HEK293T (cell line): ENCODE measurements around the gene HS1BP3.

Experiments
- CTCF ChIA-PET: fragments of 350-600 bp; formaldehyde crosslinking; extraction: SDS; loops from one replicate; lab custom pipeline; 2021; ENCODE audit warnings: antibody characterized with exemption, inconsistent platforms; lab: Yijun Ruan, JAX
- POLR2A ChIA-PET: fragments of 350-600 bp; formaldehyde crosslinking; extraction: SDS; loops from one replicate; lab custom pipeline; 2020; ENCODE audit warnings: antibody characterized with exemption, inconsistent platforms; lab: Yijun Ruan, JAX
- DNase-seq: peaks from one replicate; pipeline ENCODE4 v3.0.0; 2012; ENCODE audit warnings: mixed read lengths; ENCODE audit errors: extremely low spot score
- ARNT ChIP-seq: fragments of 450-650 bp; IDR thresholded peaks from 2 replicates; pipeline ENCODE4 v1.6.1; 2017; ENCODE audit warnings: mild to moderate bottlenecking
- BHLHE40 ChIP-seq: fragments of 450-650 bp; IDR thresholded peaks from 2 replicates; pipeline ENCODE4 v1.6.1; 2016; ENCODE audit warnings: mild to moderate bottlenecking, moderate library complexity, borderline replicate concordance
- CTBP1 ChIP-seq: fragments of 450-650 bp; IDR thresholded peaks from 2 replicates; pipeline ENCODE4 v1.6.1; 2016; ENCODE audit warnings: borderline replicate concordance
- ELF4 ChIP-seq: fragments of 450-650 bp; IDR thresholded peaks from 2 replicates; pipeline ENCODE4 v1.6.1; 2017; ENCODE audit warnings: antibody characterized with exemption
- FOXA1 ChIP-seq: fragments of 450-650 bp; IDR thresholded peaks from 2 replicates; pipeline ENCODE4 v1.6.1; 2016; ENCODE audit warnings: mild to moderate bottlenecking
- FOXK2 ChIP-seq: fragments of 450-650 bp; IDR thresholded peaks from 2 replicates; pipeline ENCODE4 v1.6.1; 2016; ENCODE audit warnings: mild to moderate bottlenecking
- FOXM1 ChIP-seq: fragments of 450-650 bp; IDR thresholded peaks from 2 replicates; pipeline ENCODE4 v1.6.1; 2017; ENCODE audit warnings: mild to moderate bottlenecking, borderline replicate concordance
- HDGF ChIP-seq: fragments of 450-650 bp; IDR thresholded peaks from 2 replicates; pipeline ENCODE4 v1.6.1; 2017; ENCODE audit warnings: antibody characterized with exemption, borderline replicate concordance
- L3MBTL2 ChIP-seq: fragments of 450-650 bp; conservative IDR thresholded peaks from 2 replicates; pipeline ENCODE4 v1.6.1; 2016; ENCODE audit warnings: mild to moderate bottlenecking
- LEF1 ChIP-seq: fragments of 450-650 bp; IDR thresholded peaks from 2 replicates; pipeline ENCODE4 v1.6.1; 2017; ENCODE audit warnings: mild to moderate bottlenecking, borderline replicate concordance
- NFRKB ChIP-seq: fragments of 450-650 bp; IDR thresholded peaks from 2 replicates; pipeline ENCODE4 v1.6.1; 2016; ENCODE audit warnings: mild to moderate bottlenecking, moderate library complexity
- SP1 ChIP-seq: fragments of 450-650 bp; IDR thresholded peaks from 2 replicates; pipeline ENCODE4 v1.6.1; 2017
- SUZ12 ChIP-seq: fragments of 450-650 bp; IDR thresholded peaks from 2 replicates; pipeline ENCODE4 v1.6.1; 2016; ENCODE audit warnings: mild to moderate bottlenecking
- TARDBP ChIP-seq: fragments of 450-650 bp; IDR thresholded peaks from 2 replicates; pipeline ENCODE4 v1.6.1; 2016
- ZNF384 ChIP-seq: fragments of 450-650 bp; IDR thresholded peaks from 2 replicates; pipeline ENCODE4 v1.6.1; 2016
- TF ChIP-seq, protein P1 (sequence below): fragments of 450-650 bp; IDR thresholded peaks from 2 replicates; pipeline ENCODE4 v1.6.1; 2016

Gene HS1BP3

DNA sequence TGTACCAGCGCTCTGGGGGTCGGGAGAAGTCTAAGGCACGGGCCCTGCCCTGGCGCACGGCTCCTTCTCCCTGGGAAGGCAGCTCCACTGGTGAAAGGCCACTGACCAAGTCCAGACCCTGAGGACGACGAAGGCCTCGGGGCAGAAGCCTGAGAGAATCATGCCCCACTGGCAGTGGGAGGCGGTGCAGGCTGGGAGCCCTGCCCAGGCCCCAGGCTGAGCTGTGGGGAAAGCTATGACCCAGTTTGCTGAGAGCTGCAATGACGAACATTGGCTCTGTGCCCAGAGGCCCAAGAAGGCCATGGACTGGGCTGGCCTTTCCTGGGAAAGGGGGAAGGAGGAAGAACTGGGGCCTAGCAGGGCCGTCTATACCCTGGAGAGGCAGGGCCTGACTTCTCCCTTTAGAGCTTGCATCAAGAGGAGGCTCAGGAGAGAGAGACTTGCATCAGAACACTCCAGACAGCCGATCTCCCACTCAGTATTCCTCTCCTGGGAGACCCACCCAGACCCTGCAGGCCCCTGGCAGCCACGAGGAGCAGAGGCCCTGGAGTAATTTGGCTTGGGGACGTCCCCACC is 32.9 kb downstream of the HS1BP3 start:
- POLR2A ChIA-PET = interaction anchor here (0.5 to 1.9 kb wide), 4 partner anchors 12 to 265 kb away, joined by 3 to 17 read pairs (median 4); partner anchors contain the start of gene RHOB
- CTCF ChIA-PET = interaction anchor here (0.6 to 1.5 kb wide), 7 partner anchors 13 to 286 kb away, joined by 3 to 7 read pairs (median 3); no protein-coding TSS in a partner anchor
- TF ChIP-seq FOXA1 = no peak
- TF ChIP-seq BHLHE40 = no peak
- no peak for TF ChIP-seq ZNF384
- no peak for TF ChIP-seq LEF1
- TF ChIP-seq, protein P1, sequence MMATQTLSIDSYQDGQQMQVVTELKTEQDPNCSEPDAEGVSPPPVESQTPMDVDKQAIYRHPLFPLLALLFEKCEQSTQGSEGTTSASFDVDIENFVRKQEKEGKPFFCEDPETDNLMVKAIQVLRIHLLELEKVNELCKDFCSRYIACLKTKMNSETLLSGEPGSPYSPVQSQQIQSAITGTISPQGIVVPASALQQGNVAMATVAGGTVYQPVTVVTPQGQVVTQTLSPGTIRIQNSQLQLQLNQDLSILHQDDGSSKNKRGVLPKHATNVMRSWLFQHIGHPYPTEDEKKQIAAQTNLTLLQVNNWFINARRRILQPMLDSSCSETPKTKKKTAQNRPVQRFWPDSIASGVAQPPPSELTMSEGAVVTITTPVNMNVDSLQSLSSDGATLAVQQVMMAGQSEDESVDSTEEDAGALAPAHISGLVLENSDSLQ = no peak
- TF ChIP-seq NFRKB = no peak
- TF ChIP-seq SUZ12 = no peak
- no peak for TF ChIP-seq TARDBP
- no peak for TF ChIP-seq SP1
- TF ChIP-seq CTBP1 = no peak
- TF ChIP-seq ARNT = no peak
- TF ChIP-seq FOXM1 = no peak
- peak; percentile 54 for DNase-seq

DNA sequence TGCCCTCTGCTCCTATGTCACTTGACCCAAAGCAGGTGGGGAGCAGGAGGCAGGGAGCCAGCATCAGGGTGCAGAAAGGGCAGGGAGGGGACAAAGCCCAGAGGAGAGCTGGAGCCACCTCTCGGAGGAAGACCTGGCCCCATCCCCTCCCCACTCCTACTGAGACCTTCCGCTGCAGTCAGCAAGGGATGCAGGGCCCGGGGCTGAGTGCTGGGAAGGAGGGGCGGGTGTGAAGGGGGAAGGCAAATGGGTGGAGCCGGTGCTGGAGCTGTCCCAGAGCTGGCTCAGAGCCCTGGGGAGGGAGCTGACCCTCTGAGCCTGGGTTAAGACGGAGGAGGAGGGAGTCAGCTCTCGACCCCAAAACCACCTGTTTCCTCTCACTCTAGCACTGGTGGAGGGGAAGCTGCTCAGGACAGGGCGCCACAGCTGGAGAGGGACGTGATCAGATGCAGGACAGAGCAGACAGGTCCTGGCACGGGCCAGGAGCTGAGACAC is 33.8 kb downstream of the HS1BP3 start:
- ChIA-PET CTCF (interaction anchor here (0.8 to 1.4 kb wide), 4 partner anchors 12 to 205 kb away, joined by 3 read pairs; no protein-coding TSS in a partner anchor), POLR2A (interaction anchor here (1.9 kb wide), 1 partner anchor 170 kb away, joined by 17 read pairs; the partner anchor contains the start of gene RHOB)
- TF ChIP-seq HDGF (no peak), ELF4 (no peak), FOXK2 (no peak), BHLHE40 (no peak), LEF1 (no peak), CTBP1 (no peak), ARNT (no peak), TARDBP (no peak), FOXM1 (no peak), L3MBTL2 (no peak), FOXA1 (no peak), SUZ12 (no peak), NFRKB (no peak), ZNF384 (no peak)
- TF ChIP-seq, protein P1 = no peak
- no peak for DNase-seq

DNA sequence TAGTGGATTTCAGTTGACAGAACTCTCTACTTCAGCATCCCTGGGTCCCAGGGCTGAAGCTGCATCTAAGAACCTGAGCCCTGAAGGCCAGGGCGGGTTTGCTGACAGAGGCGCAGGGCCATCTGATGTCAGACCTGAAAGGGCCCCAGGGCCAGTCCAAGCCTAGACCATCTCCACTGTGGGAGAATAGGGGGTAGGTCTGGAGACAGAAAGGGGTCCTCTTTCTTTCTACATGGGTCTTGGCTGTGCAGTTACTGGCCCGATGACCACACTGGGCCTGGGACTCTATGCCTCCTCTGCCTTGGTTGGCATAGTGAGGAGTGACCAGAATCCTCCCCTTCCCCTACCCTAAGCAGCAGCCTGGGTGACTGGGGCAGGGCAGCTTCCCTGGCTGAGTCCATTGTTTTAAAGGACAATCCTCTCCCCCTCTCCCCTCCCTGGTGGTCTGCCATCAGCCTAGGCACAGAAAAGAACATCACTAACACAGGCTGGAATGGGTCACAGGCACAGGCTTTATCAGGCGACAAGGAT is 34.5 kb downstream of the HS1BP3 start:
- TF ChIP-seq L3MBTL2 = no peak
- no peak for TF ChIP-seq FOXA1
- TF ChIP-seq CTBP1 = no peak
- no peak for TF ChIP-seq ZNF384
- TF ChIP-seq NFRKB = no peak
- TF ChIP-seq BHLHE40 = no peak
- TF ChIP-seq FOXM1 = no peak
- no peak for TF ChIP-seq ELF4
- no peak for TF ChIP-seq HDGF
- no peak for TF ChIP-seq FOXK2
- TF ChIP-seq, protein P1 = no peak
- TF ChIP-seq SP1 = no peak
- TF ChIP-seq SUZ12 = no peak
- TF ChIP-seq TARDBP = no peak
- no peak for TF ChIP-seq LEF1
- no peak for TF ChIP-seq ARNT
- CTCF ChIA-PET = interaction anchor here (1.4 kb wide), 1 partner anchor 166 kb away, joined by 3 read pairs; no protein-coding TSS in a partner anchor
- no peak for DNase-seq
- POLR2A ChIA-PET = interaction anchor here (4.6 kb wide), 1 partner anchor 168 kb away, joined by 66 read pairs; the partner anchor contains the start of gene RHOB

DNA sequence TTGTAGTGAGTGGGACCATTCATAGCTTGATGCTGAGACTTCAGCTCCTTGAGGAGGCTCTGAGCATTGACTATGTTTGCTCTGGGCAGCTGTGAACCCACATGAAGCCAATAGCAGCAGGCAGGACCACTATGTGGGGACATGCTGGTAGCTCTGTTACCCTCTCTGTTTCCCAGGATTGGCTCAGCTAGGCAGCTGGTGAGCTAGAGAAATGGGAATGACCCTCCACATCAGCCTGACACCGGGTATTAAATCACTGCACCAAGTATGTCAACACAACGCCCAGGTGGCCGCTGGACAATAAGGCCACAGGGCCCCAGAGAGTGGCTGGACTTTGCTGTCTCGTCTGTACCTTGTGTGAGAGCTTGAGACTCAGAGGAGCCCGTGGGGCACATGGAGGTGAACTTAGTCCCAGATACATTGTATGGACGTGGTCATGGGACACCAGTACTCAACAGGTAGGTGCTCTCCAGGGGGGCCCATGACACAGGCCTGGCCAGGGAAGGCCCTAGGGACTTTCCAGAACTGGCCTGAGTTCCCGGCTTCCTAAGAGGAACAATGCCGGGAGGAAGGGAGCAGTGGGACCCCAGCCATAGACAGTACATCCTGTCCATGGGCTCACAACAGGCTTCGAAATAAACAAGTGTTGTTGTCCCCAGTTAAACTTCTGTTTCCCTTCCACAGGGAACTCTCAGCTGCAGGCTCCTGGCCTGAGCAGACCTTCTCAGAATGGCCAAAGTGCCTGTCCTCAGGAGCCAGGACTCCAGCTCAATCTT is 35.2 kb downstream of the HS1BP3 start:
- TF ChIP-seq FOXM1 (no peak), ELF4 (no peak), LEF1 (no peak), HDGF (no peak), BHLHE40 (no peak), L3MBTL2 (no peak), ARNT (no peak), FOXA1 (no peak), TARDBP (no peak), FOXK2 (no peak), CTBP1 (no peak), SUZ12 (no peak), NFRKB (no peak), SP1 (no peak)
- ChIA-PET CTCF (interaction anchor here (0.6 to 1.1 kb wide), 4 partner anchors 13 to 165 kb away, joined by 3 to 4 read pairs (median 3); no protein-coding TSS in a partner anchor), POLR2A (interaction anchor here (4.6 kb wide), 1 partner anchor 167 kb away, joined by 66 read pairs; the partner anchor contains the start of gene RHOB)
- no peak for DNase-seq
